Esophagus squamous epithelium (tissue), 4 donors: ENCODE results near the gene TRIML2.

ENCODE experiments used
- CTCF ChIP-seq, 6 experiments: fragments of 450-650 bp in 4 of 6; fragments of 200-600 bp in 2 of 6; sonication (generic) in 2 of 6; IDR thresholded peaks; one replicate each; pipeline ENCODE4 v1.5.1; 2016 to 2019; ENCODE audit warnings: antibody characterized with exemption in 6 of 6, mild to moderate bottlenecking in 4 of 6, moderate library complexity in 4 of 6
- POLR2A ChIP-seq, 4 donors: fragments of 450-650 bp; IDR thresholded peaks; one replicate each; pipeline ENCODE4 v1.6.1; 2017; ENCODE audit warnings: antibody characterized with exemption in 4 of 4, mild to moderate bottlenecking in 4 of 4, moderate library complexity in 3 of 4

- TF ChIP-seq POLR2A (IDR thresholded peaks at IDR 0.05) (no peak), CTCF (IDR thresholded peaks at IDR 0.05) (no peak)
Observed at GRCh38 chr4:188111955-188112354, 2.6 kb upstream of the TRIML2 start.
